GM23338 (cell line): ENCODE data around the gene GRIP2. TPM values are rescaled to one million over a fixed set of nuclear protein-coding genes. Genes with fewer than 3 reads are reported as not detected.

Source experiments
- ATAC-seq: fragments of 200-7000 bp; cut with Tn5 transposase; 3 replicates; pipeline ENCODE4 v1.9.1; 2020
- DNase-seq: peaks from one replicate; pipeline ENCODE4 v3.0.0-alpha.2; 2015; ENCODE audit warnings: low spot score
- H2AFZ ChIP-seq: fragments of 200-600 bp; sonication (generic); 2 replicates; pipeline ENCODE4 v1.8.0; 2016; ENCODE audit warnings: antibody characterized with exemption, mild to moderate bottlenecking, moderate library complexity
- H3F3A ChIP-seq: fragments of 200-600 bp; sonication (generic); replicated peaks from 2 replicates; pipeline ENCODE4 v1.8.0; 2017; ENCODE audit warnings: antibody characterized with exemption, mixed run types, low read depth
- H3K27ac ChIP-seq: fragments of 200-600 bp; sonication (generic); 2 replicates; pipeline ENCODE4 v1.6.1; 2016; ENCODE audit warnings: low read depth
- H3K27me3 ChIP-seq: fragments of 200-600 bp; sonication (generic); 2 replicates; pipeline ENCODE4 v1.8.0; 2016; ENCODE audit warnings: mild to moderate bottlenecking, mixed run types, moderate library complexity; ENCODE audit not compliant: insufficient read depth
- H3K36me3 ChIP-seq: fragments of 200-600 bp; sonication (generic); 2 replicates; pipeline ENCODE4 v1.8.0; 2016; ENCODE audit warnings: mild to moderate bottlenecking; ENCODE audit not compliant: insufficient read depth
- H3K4me1 ChIP-seq: fragments of 200-600 bp; sonication (generic); 2 replicates; pipeline ENCODE4 v1.8.0; 2016; ENCODE audit warnings: mild to moderate bottlenecking, moderate library complexity; ENCODE audit not compliant: insufficient read depth
- H3K4me2 ChIP-seq: fragments of 200-600 bp; sonication (generic); 2 replicates; pipeline ENCODE4 v1.7.1; 2017; ENCODE audit warnings: mixed run types
- H3K4me3 ChIP-seq: fragments of 200-600 bp; sonication (generic); 2 replicates; pipeline ENCODE4 v1.6.1; 2016; ENCODE audit warnings: mixed run types
- H3K79me2 ChIP-seq: fragments of 200-600 bp; sonication (generic); replicated peaks from 2 replicates; pipeline ENCODE4 v1.8.0; 2017; ENCODE audit warnings: mild to moderate bottlenecking; ENCODE audit not compliant: insufficient read depth
- H3K9me2 ChIP-seq: fragments of 200-600 bp; sonication (generic); 2 replicates; pipeline ENCODE4 v1.8.0; 2017; ENCODE audit not compliant: insufficient read depth
- H4K20me1 ChIP-seq: fragments of 200-600 bp; sonication (generic); replicated peaks from 2 replicates; pipeline ENCODE4 v1.8.0; 2017; ENCODE audit warnings: mild to moderate bottlenecking; ENCODE audit not compliant: insufficient read depth
- H3K27ac Mint-ChIP-seq: 2 replicates; pipeline ENCODE4 v1.8.0; 2020; ENCODE audit warnings: inconsistent platforms, mild to moderate bottlenecking, moderate library complexity, mixed read lengths
- H3K27me3 Mint-ChIP-seq: 3 replicates; pipeline ENCODE4 v1.8.0; 2022; ENCODE audit warnings: low read depth, mild to moderate bottlenecking, moderate library complexity, mixed read lengths, inconsistent platforms; ENCODE audit not compliant: insufficient read depth, poor library complexity
- H3K36me3 Mint-ChIP-seq: 3 replicates; pipeline ENCODE4 v1.8.0; 2021; ENCODE audit warnings: low read depth, mild to moderate bottlenecking, inconsistent platforms, moderate library complexity, mixed read lengths
- H3K4me1 Mint-ChIP-seq: 3 replicates; pipeline ENCODE4 v1.8.0; 2020; ENCODE audit warnings: mild to moderate bottlenecking, inconsistent platforms, mixed read lengths
- H3K4me3 Mint-ChIP-seq: 3 replicates; pipeline ENCODE4 v1.8.0; 2021; ENCODE audit warnings: moderate library complexity, mild to moderate bottlenecking, inconsistent platforms, mixed read lengths
- H3K9me3 Mint-ChIP-seq: 3 replicates; pipeline ENCODE4 v1.8.0; 2020; ENCODE audit warnings: moderate library complexity, mild to moderate bottlenecking, inconsistent platforms, mixed read lengths
- CREB1 ChIP-seq: fragments of 250-450 bp; sonication (Bioruptor Pico); IDR thresholded peaks from 2 replicates; pipeline ENCODE4 v1.5.0; 2020; ENCODE audit warnings: low read depth, mild to moderate bottlenecking, moderate library complexity
- CTCF ChIP-seq, 2 experiments: fragments of 200-600 bp in 1 of 2; sonication (generic) in 1 of 2; conservative IDR thresholded peaks; 2 replicates each; pipeline versions ENCODE4 v1.5.1 to v1.6.1; 2016 to 2017; ENCODE audit warnings: antibody characterized with exemption in 2 of 2, low read depth in 2 of 2, mild to moderate bottlenecking in 2 of 2, moderate library complexity in 1 of 2
- ETS1 ChIP-seq: IDR thresholded peaks from 2 replicates; pipeline ENCODE4 v1.6.1; 2016; ENCODE audit warnings: antibody characterized with exemption
- EZH2 ChIP-seq: fragments of 200-600 bp; sonication (generic); IDR thresholded peaks from one replicate; pipeline ENCODE4 v1.8.0; 2017; ENCODE audit warnings: antibody characterized with exemption, mild to moderate bottlenecking, low read depth; ENCODE audit not compliant: unreplicated experiment
- EZH2phosphoT487 ChIP-seq: fragments of 200-600 bp; sonication (generic); IDR thresholded peaks from one replicate; pipeline ENCODE4 v1.8.1; 2018; ENCODE audit warnings: antibody characterized with exemption; ENCODE audit not compliant: unreplicated experiment
- JUNB ChIP-seq: IDR thresholded peaks from one replicate; pipeline ENCODE4 v1.6.1; 2016; ENCODE audit warnings: antibody characterized with exemption; ENCODE audit not compliant: unreplicated experiment
- NANOG ChIP-seq: IDR thresholded peaks from 2 replicates; pipeline ENCODE4 v1.6.1; 2016; ENCODE audit warnings: antibody characterized with exemption, borderline replicate concordance
- POLR2AphosphoS5 ChIP-seq: IDR thresholded peaks from 2 replicates; pipeline ENCODE4 v1.6.1; 2016; ENCODE audit warnings: antibody characterized with exemption, low read depth
- REST ChIP-seq: IDR thresholded peaks from one replicate; pipeline ENCODE4 v1.6.1; 2018; ENCODE audit warnings: antibody characterized with exemption; ENCODE audit not compliant: unreplicated experiment
- STAT1 ChIP-seq: IDR thresholded peaks from one replicate; pipeline ENCODE4 v1.6.1; 2016; ENCODE audit warnings: antibody characterized with exemption; ENCODE audit not compliant: unreplicated experiment
- ZNF114 ChIP-seq: fragments of 250-450 bp; sonication (Bioruptor Pico); IDR thresholded peaks from 2 replicates; pipeline ENCODE4 v1.5.0; 2020; ENCODE audit warnings: mild to moderate bottlenecking, moderate library complexity
- ZNF331 ChIP-seq: fragments of 250-450 bp; sonication (Bioruptor Pico); IDR thresholded peaks from 2 replicates; pipeline ENCODE4 v1.5.0; 2020; ENCODE audit warnings: low read depth, mild to moderate bottlenecking, moderate library complexity
- ZNF462 ChIP-seq: fragments of 250-450 bp; sonication (Bioruptor Pico); IDR thresholded peaks from 2 replicates; pipeline ENCODE4 v1.5.0; 2020; ENCODE audit warnings: mild to moderate bottlenecking, moderate library complexity
- polyA plus RNA-seq: library from polyadenylated mRNA; unstranded; fragments of >200 nt; fragmentation: Nextera tagmentation; extraction: Ambion mirVana; gene quantifications from 2 replicates; pipeline ENCODE4 v1.2.1, GENCODE V29; 2016
- total RNA-seq: library from RNA; depleted of rRNA; stranded (reverse); fragments of >200 nt; shearing (Covaris generic); gene quantifications from 2 replicates; pipeline ENCODE4 v1.2.3, GENCODE V29; 2014

GRIP2 gene
- total and polyA plus RNA-seq, 2 experiments from 2014 or later: 3.6 to 5.8 TPM

- H3K9me2 ChIP-seq: no peaks in the 10 kb centered on the region
- H3K79me2 ChIP-seq: no peaks in the 10 kb centered on the region
- H3K4me1 Mint-ChIP-seq: peaks cover 15% of the 10 kb centered on the region
- H3K36me3 Mint-ChIP-seq: no peaks in the 10 kb centered on the region
- H3K4me2 ChIP-seq: no peak overlapping the region
- H3K9me3 Mint-ChIP-seq: no peaks in the 10 kb centered on the region
- H3K4me3 Mint-ChIP-seq: no peak overlapping the region
- TF ChIP-seq EZH2phosphoT487 (no peak), ZNF114 (no peak), CTCF (conservative IDR thresholded peaks at IDR 0.05; ENCODE audit: low read depth in 2 of 2) (no peak), POLR2AphosphoS5 (no peak), REST (no peak), ZNF462 (CRISPR knock-in tag) (no peak), STAT1 (no peak), CREB1 (no peak), NANOG (no peak), ZNF331 (CRISPR knock-in tag) (no peak), ETS1 (no peak), JUNB (no peak), EZH2 (no peak)
- H3K4me1 ChIP-seq: peaks cover 17% of the 10 kb centered on the region
- no peak overlapping the region for H3K27ac ChIP-seq
- DNase-seq (no peak), ATAC-seq (no peak)
- no peaks in the 10 kb centered on the region for H3K27me3 ChIP-seq
- peaks cover 13% of the 10 kb centered on the region for H3K27me3 Mint-ChIP-seq
- H3K4me3 ChIP-seq: no peak overlapping the region
- no peaks in the 10 kb centered on the region for H3F3A ChIP-seq
- no peaks in the 10 kb centered on the region for H3K36me3 ChIP-seq
- no peak overlapping the region for H3K27ac Mint-ChIP-seq
- no peaks in the 10 kb centered on the region for H4K20me1 ChIP-seq
- no peak overlapping the region for H2AFZ ChIP-seq
Measured at GRCh38 chr3:14523792-14524191, 16.4 kb downstream of the GRIP2 start.
